HEK293 (cell line): ENCODE data around the gene MUC20.
"Not testable (repeated sequence)": the region's sequence is repeated elsewhere in the genome, so short reads cannot be mapped to it uniquely, and the experiment has no call there.

Source experiments
- CTCF ChIA-PET: fragments of 350-600 bp; formaldehyde crosslinking; extraction: SDS; loops from one replicate; lab custom pipeline; 2021; ENCODE audit warnings: antibody characterized with exemption; lab: Yijun Ruan, JAX
- POLR2A ChIA-PET: fragments of 300-600 bp; formaldehyde crosslinking; extraction: SDS; loops from one replicate; lab custom pipeline; 2020; ENCODE audit warnings: antibody characterized with exemption, inconsistent platforms; lab: Yijun Ruan, JAX
- H3K27ac ChIP-seq: fragments of 200-500 bp; sonication (Bioruptor generic); 2 replicates; pipeline ENCODE4 v1.5.1; 2014; ENCODE audit warnings: low read depth, low read length, control low read depth, inconsistent platforms; ENCODE audit errors: extremely low read depth
- H3K36me3 ChIP-seq, 2 experiments: fragments of 200-500 bp in 1 of 2; sonication (Bioruptor generic) in 1 of 2; 1 replicate in 1 of 2; 2 replicates in 1 of 2; pipeline ENCODE4 v1.5.1; 2014 to 2017; ENCODE audit warnings: inconsistent platforms in 2 of 2, low read length in 2 of 2; ENCODE audit not compliant: control insufficient read depth in 2 of 2, insufficient read depth in 1 of 2
- H3K4me1 ChIP-seq: fragments of 200-500 bp; sonication (Bioruptor generic); 2 replicates; pipeline ENCODE4 v1.5.1; 2014; ENCODE audit warnings: mild to moderate bottlenecking, low read length, inconsistent platforms; ENCODE audit not compliant: control insufficient read depth, insufficient read depth
- H3K4me3 ChIP-seq: 2 replicates; pipeline ENCODE4 v1.5.1; 2011; ENCODE audit warnings: low read depth, mild to moderate bottlenecking, control low read depth, low read length, moderate library complexity
- H3K9me3 ChIP-seq: fragments of 200-500 bp; sonication (Bioruptor generic); 2 replicates; pipeline ENCODE4 v1.5.1; 2014; ENCODE audit warnings: low read depth, low read length, inconsistent platforms; ENCODE audit not compliant: control insufficient read depth, insufficient read depth

Gene MUC20

GRCh38 chr3:195720831-195721506, at the start of gene MUC20:
Gene MUC20, plus strand, starts transcription at chr3:195720978. Its CDS starts 30 bp downstream, at chr3:195721008.
- CTCF ChIA-PET, POLR2A ChIA-PET, H3K27ac ChIP-seq, H3K9me3 ChIP-seq, H3K36me3 ChIP-seq, H3K4me1 ChIP-seq, H3K4me3 ChIP-seq: not testable (repeated sequence)

GRCh38 chr3:195671283-195671682, 49.5 kb upstream of the MUC20 start:
- H3K27ac ChIP-seq, H3K4me1 ChIP-seq, CTCF ChIA-PET, POLR2A ChIA-PET, H3K4me3 ChIP-seq, H3K9me3 ChIP-seq: not testable (repeated sequence)
- H3K36me3 ChIP-seq = peaks cover 0 to 34% of the 10 kb centered on the region in 2 experiments; a peak in 1 of 3 replicates

- POLR2A ChIA-PET, H3K9me3 ChIP-seq, H3K27ac ChIP-seq, H3K4me1 ChIP-seq, CTCF ChIA-PET, H3K4me3 ChIP-seq: not testable (repeated sequence)
- peaks cover 0 to 38% of the 10 kb centered on the region in 2 experiments; a peak in 1 of 3 replicates for H3K36me3 ChIP-seq
Measured at GRCh38 chr3:195673711-195674110, 47.1 kb upstream of the MUC20 start.

- peaks cover 0 to 32% of the 10 kb centered on the region in 2 experiments; a peak in 1 of 3 replicates for H3K36me3 ChIP-seq
- H3K4me3 ChIP-seq, H3K27ac ChIP-seq, POLR2A ChIA-PET, CTCF ChIA-PET, H3K4me1 ChIP-seq, H3K9me3 ChIP-seq: not testable (repeated sequence)
Measured at GRCh38 chr3:195678391-195679015, 42.3 kb upstream of the MUC20 start.

- H3K4me3 ChIP-seq, H3K9me3 ChIP-seq, H3K4me1 ChIP-seq, POLR2A ChIA-PET, CTCF ChIA-PET, H3K27ac ChIP-seq: not testable (repeated sequence)
- H3K36me3 ChIP-seq = peaks cover 0 to 26% of the 10 kb centered on the region in 2 experiments; a peak in 1 of 3 replicates
Measured at GRCh38 chr3:195680690-195681089, 40.1 kb upstream of the MUC20 start.

GRCh38 chr3:195681458-195682103, 39.2 kb upstream of the MUC20 start:
- POLR2A ChIA-PET, H3K4me1 ChIP-seq, CTCF ChIA-PET, H3K4me3 ChIP-seq, H3K9me3 ChIP-seq, H3K27ac ChIP-seq: not testable (repeated sequence)
- peaks cover 0 to 34% of the 10 kb centered on the region in 2 experiments; a peak in 1 of 3 replicates for H3K36me3 ChIP-seq

- peaks cover 0 to 34% of the 10 kb centered on the region in 2 experiments; a peak in 1 of 3 replicates for H3K36me3 ChIP-seq
- CTCF ChIA-PET, H3K4me3 ChIP-seq, H3K9me3 ChIP-seq, H3K27ac ChIP-seq, POLR2A ChIA-PET, H3K4me1 ChIP-seq: not testable (repeated sequence)
Measured at GRCh38 chr3:195682104-195682742, 38.6 kb upstream of the MUC20 start.

- H3K4me1 ChIP-seq, POLR2A ChIA-PET, H3K9me3 ChIP-seq, H3K4me3 ChIP-seq, H3K27ac ChIP-seq, CTCF ChIA-PET: not testable (repeated sequence)
- H3K36me3 ChIP-seq = peaks cover 0 to 23% of the 10 kb centered on the region in 2 experiments; a peak in 1 of 3 replicates
Measured at GRCh38 chr3:195683722-195684526, 36.9 kb upstream of the MUC20 start.

- H3K27ac ChIP-seq, POLR2A ChIA-PET, H3K9me3 ChIP-seq, H3K4me3 ChIP-seq, H3K4me1 ChIP-seq, CTCF ChIA-PET: not testable (repeated sequence)
- peaks cover 0 to 29% of the 10 kb centered on the region in 2 experiments; a peak in 1 of 3 replicates for H3K36me3 ChIP-seq
Measured at GRCh38 chr3:195684527-195685257, 36.1 kb upstream of the MUC20 start.
